Kidney epithelial cell (primary cell): ENCODE data around the gene C1orf198. TPM values are rescaled to one million over a fixed set of nuclear protein-coding genes. Genes with fewer than 3 reads are reported as not detected.

Experiments
- DNase-seq: peaks from one replicate; pipeline ENCODE4 v3.0.0-alpha.2; 2010; ENCODE audit warnings: low read depth
- H3K27me3 ChIP-seq: 2 replicates; pipeline ENCODE4 v1.6.0; 2011; ENCODE audit warnings: low read length; ENCODE audit not compliant: control insufficient read depth, insufficient read depth
- H3K36me3 ChIP-seq: 2 replicates; pipeline ENCODE4 v1.5.1; 2011; ENCODE audit warnings: low read length; ENCODE audit not compliant: control insufficient read depth, insufficient read depth
- H3K4me3 ChIP-seq: 2 replicates; pipeline ENCODE4 v1.5.1; 2011; ENCODE audit warnings: low read depth, mild to moderate bottlenecking, control low read depth, low read length
- total RNA-seq: library from RNA; depleted of rRNA; stranded (reverse); fragments of >200 nt; gene quantifications from 2 replicates; pipeline ENCODE4 v1.2.3, GENCODE V29; 2015
- TF ChIP-seq, protein P1 (sequence below): IDR thresholded peaks from 2 replicates; pipeline ENCODE4 v1.5.1; 2011; ENCODE audit warnings: mild to moderate bottlenecking, moderate library complexity, low read length, control low read depth, inconsistent platforms; ENCODE audit not compliant: insufficient read depth, poor library complexity, severe bottlenecking

Gene C1orf198
- total RNA-seq, 1 donor from 2014 or later = 68.6 TPM

DNA sequence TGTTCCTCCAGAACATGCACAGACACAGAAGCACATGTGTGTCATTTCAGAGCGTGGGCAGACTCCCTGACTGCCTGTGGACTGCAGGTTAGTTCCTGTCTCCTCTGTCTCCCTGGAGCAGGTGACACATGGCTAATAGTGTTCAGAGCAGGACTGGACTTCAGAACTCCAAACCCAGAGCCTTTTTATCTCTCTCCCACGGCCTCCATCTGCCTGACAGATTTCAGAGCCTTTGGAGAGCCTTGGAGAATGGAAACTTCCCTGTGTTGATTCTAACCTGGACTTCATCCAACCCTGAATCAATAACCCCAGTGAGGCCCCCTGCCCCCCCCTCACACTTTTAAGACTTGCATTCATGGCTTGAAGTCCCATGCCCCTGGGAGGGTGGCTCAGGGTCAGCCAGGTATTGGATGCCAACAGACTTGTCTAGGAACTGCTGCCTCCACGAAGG, 44.4 kb downstream of the C1orf198 start:
- TF ChIP-seq, protein P1, sequence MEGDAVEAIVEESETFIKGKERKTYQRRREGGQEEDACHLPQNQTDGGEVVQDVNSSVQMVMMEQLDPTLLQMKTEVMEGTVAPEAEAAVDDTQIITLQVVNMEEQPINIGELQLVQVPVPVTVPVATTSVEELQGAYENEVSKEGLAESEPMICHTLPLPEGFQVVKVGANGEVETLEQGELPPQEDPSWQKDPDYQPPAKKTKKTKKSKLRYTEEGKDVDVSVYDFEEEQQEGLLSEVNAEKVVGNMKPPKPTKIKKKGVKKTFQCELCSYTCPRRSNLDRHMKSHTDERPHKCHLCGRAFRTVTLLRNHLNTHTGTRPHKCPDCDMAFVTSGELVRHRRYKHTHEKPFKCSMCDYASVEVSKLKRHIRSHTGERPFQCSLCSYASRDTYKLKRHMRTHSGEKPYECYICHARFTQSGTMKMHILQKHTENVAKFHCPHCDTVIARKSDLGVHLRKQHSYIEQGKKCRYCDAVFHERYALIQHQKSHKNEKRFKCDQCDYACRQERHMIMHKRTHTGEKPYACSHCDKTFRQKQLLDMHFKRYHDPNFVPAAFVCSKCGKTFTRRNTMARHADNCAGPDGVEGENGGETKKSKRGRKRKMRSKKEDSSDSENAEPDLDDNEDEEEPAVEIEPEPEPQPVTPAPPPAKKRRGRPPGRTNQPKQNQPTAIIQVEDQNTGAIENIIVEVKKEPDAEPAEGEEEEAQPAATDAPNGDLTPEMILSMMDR = no peak
- no peaks in the 10 kb centered on the region for H3K36me3 ChIP-seq
- H3K27me3 ChIP-seq = no peaks in the 10 kb centered on the region
- H3K4me3 ChIP-seq = no peak overlapping the region
- no peak for DNase-seq

DNA sequence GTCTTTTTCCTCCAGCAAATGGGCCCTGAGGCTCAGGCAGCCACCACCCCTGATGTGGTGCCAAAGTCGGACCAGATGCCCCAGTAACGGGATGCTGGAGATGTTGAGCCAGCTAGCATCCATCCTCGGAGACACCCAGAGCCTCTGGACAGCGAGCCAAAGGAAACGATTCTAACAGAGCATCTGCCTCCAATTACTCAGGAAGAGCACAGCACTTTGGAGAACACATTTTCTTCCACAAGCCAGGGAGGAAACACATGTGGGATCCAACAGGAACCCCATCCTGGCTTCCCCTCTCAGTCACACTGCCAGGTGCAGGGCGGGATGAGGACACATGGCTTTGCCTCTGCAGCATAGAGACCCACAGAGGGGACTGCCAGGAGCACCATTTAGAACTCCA, 44.9 kb downstream of the C1orf198 start:
- TF ChIP-seq, protein P1 = no peak
- Histone ChIP-seq H3K27me3 (no peaks in the 10 kb centered on the region), H3K36me3 (no peaks in the 10 kb centered on the region), H3K4me3 (no peak overlapping the region)
- no peak for DNase-seq

DNA sequence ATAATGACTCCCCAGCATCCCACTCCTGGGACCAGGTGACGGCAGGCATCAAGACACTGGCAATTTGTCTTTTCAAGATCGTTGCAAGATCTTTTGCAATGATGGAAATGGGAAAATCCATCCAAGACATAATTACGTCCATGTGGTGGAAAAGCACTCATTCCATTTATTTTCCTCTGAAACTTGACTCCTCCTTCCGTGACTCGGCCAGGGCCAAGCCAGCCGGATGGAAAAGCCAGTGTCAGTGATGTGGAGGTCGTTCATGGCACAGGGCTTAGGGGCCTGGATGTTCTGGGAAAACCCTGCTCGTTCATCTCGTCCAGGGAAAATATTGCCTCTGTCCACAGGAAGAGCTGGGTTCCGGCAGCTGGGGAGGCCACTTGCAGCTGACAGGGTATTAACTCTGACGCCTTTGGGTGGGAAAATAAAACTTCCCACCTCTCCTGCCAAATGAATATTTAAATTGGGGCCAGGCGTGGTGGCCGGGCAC, 46.2 kb downstream of the C1orf198 start:
- H3K4me3 ChIP-seq = no peak overlapping the region
- TF ChIP-seq, protein P1 = no peak
- H3K36me3 ChIP-seq = no peaks in the 10 kb centered on the region
- no peak for DNase-seq
- H3K27me3 ChIP-seq = no peaks in the 10 kb centered on the region

DNA sequence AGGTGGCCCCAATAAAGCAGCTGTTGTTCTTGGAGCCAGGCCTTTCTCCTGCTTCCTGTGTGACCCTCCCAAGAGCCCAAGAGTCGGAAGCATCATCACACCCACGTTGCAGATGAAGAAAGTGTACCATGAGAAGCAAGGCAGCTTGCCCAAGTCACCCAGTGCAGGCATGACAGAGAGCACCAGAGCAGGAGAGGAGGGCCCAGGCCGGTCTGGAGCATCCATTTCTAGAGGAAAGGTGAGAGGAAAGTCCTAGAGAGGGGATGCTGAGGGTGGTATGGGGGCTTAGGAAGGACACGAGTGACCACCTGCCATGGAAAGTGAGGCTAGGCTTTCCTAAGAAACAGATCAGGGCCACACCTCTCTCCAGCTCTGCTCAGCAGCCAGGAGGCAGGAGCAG, 47.0 kb downstream of the C1orf198 start:
- H3K4me3 ChIP-seq = no peak overlapping the region
- no peaks in the 10 kb centered on the region for H3K27me3 ChIP-seq
- no peaks in the 10 kb centered on the region for H3K36me3 ChIP-seq
- TF ChIP-seq, protein P1 = no peak
- DNase-seq = no peak

DNA sequence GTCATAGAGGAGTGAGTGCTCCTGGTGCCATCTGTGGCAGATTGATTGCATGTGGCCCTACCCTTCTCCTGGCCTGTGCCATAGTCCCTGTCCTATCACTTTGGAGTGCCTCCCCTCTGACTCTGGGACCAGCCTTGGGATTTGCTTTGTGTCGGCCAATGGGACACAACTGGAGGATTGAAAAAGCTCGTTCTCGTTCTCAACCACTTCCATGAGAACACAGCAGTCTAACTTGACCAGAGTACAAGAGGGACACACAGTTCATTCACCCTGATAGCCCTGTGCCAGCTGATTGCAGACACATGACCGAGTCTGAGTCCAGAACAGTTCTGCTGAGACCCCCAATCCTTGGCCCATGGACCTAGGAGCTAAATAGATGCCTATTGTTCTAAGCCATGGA, 47.8 kb downstream of the C1orf198 start:
- no peak for DNase-seq
- Histone ChIP-seq H3K4me3 (no peak overlapping the region), H3K27me3 (no peaks in the 10 kb centered on the region), H3K36me3 (no peaks in the 10 kb centered on the region)
- TF ChIP-seq, protein P1 = no peak

DNA sequence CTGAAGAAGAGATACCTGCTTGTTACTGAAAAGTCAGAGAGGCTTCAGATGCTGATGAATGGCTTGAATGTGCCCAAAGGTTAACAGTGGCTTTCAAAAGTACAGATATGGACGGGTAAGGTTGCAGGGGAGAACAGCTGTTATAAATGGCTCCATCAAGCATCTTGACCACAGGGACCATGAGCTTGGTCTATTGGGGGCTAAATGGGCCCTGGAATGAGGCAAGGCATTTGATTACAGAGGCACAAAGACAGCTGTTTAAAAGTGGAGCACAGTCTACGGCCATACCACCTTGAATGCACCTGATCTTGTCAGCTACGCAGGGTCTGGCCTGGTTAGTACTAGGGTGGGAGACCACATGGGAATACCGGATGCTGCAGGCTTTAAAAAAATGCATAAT, 48.3 kb downstream of the C1orf198 start:
- DNase-seq = no peak
- TF ChIP-seq, protein P1 = no peak
- Histone ChIP-seq H3K27me3 (no peaks in the 10 kb centered on the region), H3K36me3 (no peaks in the 10 kb centered on the region), H3K4me3 (no peak overlapping the region)
